K562 treated with DMSO at 1 percent for 48 hours (cell line): ENCODE data around the gene ZNF264. TPM values are rescaled to one million over a fixed set of nuclear protein-coding genes. Genes with fewer than 3 reads are reported as not detected.

Experiments
- total RNA-seq: library from RNA; unstranded; fragments of 300-600 nt; gene quantifications from 2 replicates; pipeline ENCODE4 v1.2.3, GENCODE V29; 2022; ENCODE audit warnings: low replicate concordance; ENCODE audit errors: extremely low read depth

ZNF264 gene
- not detected in 2 replicates for total RNA-seq

GRCh38 chr19:57191141-57192076 lies at the start of gene ZNF264:
ZNF264 (plus strand) TSS chr19:57191500; CDS start chr19:57191914, 414 bp downstream.

DNA sequence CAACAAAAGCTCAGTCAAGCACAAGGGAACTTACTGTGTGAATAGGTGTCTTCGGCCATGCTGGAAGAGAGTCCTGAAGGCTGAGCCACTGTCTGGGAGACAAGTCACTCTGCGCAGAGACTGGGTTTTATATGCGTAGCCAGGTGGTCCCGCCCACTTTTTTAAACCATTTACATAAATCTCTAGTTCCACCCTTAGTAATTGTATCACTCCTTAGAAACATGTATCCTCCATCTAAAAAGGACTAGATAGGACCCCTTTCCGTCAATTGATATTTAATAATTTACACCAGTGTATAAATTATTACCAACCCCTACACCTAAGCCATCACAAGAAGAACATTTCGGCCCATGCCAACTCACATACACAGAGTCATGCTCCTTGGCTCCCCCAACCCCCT lies 23.9 kb upstream of the ZNF264 start, which contains the start of gene DUXA:
Gene DUXA, minus strand, starts transcription at position 101 of the 400 bp plus-strand sequence. Its CDS starts 42 bp downstream, at position 59.

DNA sequence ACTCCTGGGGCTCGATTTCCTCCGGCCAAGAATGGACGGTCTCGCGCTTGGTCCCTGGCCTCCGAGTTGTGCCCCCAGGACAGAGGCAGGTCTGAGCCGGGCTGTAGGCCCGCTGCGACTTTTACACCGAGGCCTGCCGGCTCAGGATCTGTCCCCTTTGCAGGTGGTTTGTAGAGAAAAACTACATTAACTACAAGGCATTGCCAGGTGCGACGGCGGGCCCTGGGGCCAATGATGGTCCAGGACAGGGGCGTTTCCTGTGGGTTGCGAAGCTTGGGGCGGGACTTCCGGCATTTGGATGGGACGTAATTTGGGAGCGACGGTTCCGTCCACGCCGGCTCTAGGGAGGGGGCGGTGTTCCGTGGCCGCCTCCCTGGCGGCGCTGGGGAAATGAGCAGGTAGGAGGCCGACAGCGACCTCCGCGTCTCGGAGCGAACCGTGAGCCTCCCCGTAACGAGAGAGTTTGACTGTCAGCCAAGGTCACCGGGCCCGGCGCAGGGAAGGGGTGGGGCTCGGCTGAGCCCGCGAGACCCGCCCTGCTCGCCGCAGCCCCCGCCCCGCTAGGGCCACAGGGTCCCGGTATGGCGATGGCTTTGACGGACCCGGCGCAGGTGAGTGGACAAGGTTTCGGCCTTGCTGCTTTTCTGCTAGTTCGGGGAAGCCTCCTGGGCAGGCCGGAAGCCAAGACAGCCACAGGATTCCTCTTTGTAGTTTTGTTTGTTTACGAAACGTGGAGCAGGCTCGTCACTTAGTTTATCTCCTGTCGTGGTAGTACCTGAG lies 49.2 kb downstream of the ZNF264 start, which contains the start of gene ZNF805:
Gene ZNF805, plus strand, starts transcription at position 322 of the 780 bp plus-strand sequence. Its CDS starts 260 bp downstream, at position 582.

Other genes starting within 250 kb of the ZNF264 start
- gene USP29, start 71.5 kb upstream of the ZNF264 start, total RNA-seq: not detected in 2 replicates
- gene ZIM3, start 46.3 kb upstream of the ZNF264 start, total RNA-seq: not detected in 2 replicates
- gene DUXA, start 24.0 kb upstream of the ZNF264 start, total RNA-seq: not detected in 2 replicates
- gene AURKC, start 39.5 kb downstream of the ZNF264 start, total RNA-seq: not detected in 2 replicates
- not detected in 2 replicates for gene ZNF805, start 49.1 kb downstream of the ZNF264 start, total RNA-seq
- gene ZNF460, start 89.0 kb downstream of the ZNF264 start, total RNA-seq: not detected in 2 replicates
- not detected in 2 replicates for gene ZNF543, start 129.0 kb downstream of the ZNF264 start, total RNA-seq
- gene ZNF304, start 159.8 kb downstream of the ZNF264 start, total RNA-seq: not detected in 2 replicates
- not detected in 2 replicates for gene TRAPPC2B, start 172.1 kb downstream of the ZNF264 start, total RNA-seq
- gene ZNF547, start 172.1 kb downstream of the ZNF264 start, total RNA-seq: not detected in 2 replicates
- not detected in 2 replicates for gene ZNF548, start 198.4 kb downstream of the ZNF264 start, total RNA-seq
- not detected in 2 replicates for gene ZNF17, start 219.7 kb downstream of the ZNF264 start, total RNA-seq
- gene ZNF749, start 243.8 kb downstream of the ZNF264 start, total RNA-seq: not detected in 2 replicates